ENCODE data around the gene PROSER3. TPM values are rescaled to one million over a fixed set of nuclear protein-coding genes. Genes with fewer than 3 reads are reported as not detected.

PROSER3 gene
- total and polyA plus RNA-seq, 2 of the 13 experiments (the other 11 are each of a cell fraction or from before 2014, with no cell fraction given), result 5.1 to 5.7 TPM

GRCh38 chr19:35748106-35749020, 9.6 kb upstream of the PROSER3 start, which contains the start of gene LIN37 (continued):
- TF ChIP-seq DRAP1 (CRISPR knock-in tag; IDR thresholded peaks at IDR 0.05) (peak; percentile 85), ARHGAP35 (CRISPR knock-in tag; IDR thresholded peaks at IDR 0.05; ENCODE audit: borderline replicate concordance) (peak; percentile 61; the same call in 1 of the 2 replicates), KDM5B (CRISPR knock-in tag; IDR thresholded peaks at IDR 0.05; ENCODE audit: borderline replicate concordance) (no peak; the same call in 1 of the 2 replicates), SP5 (CRISPR knock-in tag; IDR thresholded peaks at IDR 0.05; ENCODE audit: borderline replicate concordance, low read depth) (peak; percentile 80), SMC3 (IDR thresholded peaks at IDR 0.05; ENCODE audit: low read length) (no peak), MTF2 (CRISPR knock-in tag; IDR thresholded peaks at IDR 0.05; ENCODE audit: borderline replicate concordance) (no peak), SRSF4 (IDR thresholded peaks at IDR 0.05; ENCODE audit: low read depth, low read length, poor library complexity, severe bottlenecking) (no peak), ZNF17 (CRISPR knock-in tag; IDR thresholded peaks at IDR 0.05) (no peak), BRD4 (CRISPR knock-in tag; IDR thresholded peaks at IDR 0.05) (no peak), E2F1 (CRISPR knock-in tag; IDR thresholded peaks at IDR 0.05) (no peak), ZNF30 (CRISPR knock-in tag; IDR thresholded peaks at IDR 0.05) (no peak), MYNN (CRISPR knock-in tag; IDR thresholded peaks at IDR 0.05; ENCODE audit: low read depth) (0 out of 2 replicates have a peak, but pooled peaks have one; percentile 34), DMAP1 (CRISPR knock-in tag; IDR thresholded peaks at IDR 0.05) (0 out of 2 replicates have a peak, but pooled peaks have one; percentile 50), ZMYM4 (CRISPR knock-in tag; IDR thresholded peaks at IDR 0.05) (no peak), ARID4A (CRISPR knock-in tag; IDR thresholded peaks at IDR 0.05; ENCODE audit: borderline replicate concordance) (peak; percentile 89), ZNF33A (CRISPR knock-in tag; IDR thresholded peaks at IDR 0.05; ENCODE audit: borderline replicate concordance) (no peak), ATF7 (IDR thresholded peaks at IDR 0.05) (no peak), ATF7 (CRISPR knock-in tag; IDR thresholded peaks at IDR 0.05) (0 out of 2 replicates have a peak, but pooled peaks have one; percentile 32), REST (IDR thresholded peaks at IDR 0.05; ENCODE audit: borderline replicate concordance in 1 of 2, low read depth in 1 of 2, low read length in 2 of 2) (peak in 1 of 2 experiments; percentile 53; a peak in 1 of 4 replicates)

All from HepG2 (cell line).